ENCODE measurements around the gene S100A13.
"Not testable (repeated sequence)": the region's sequence is repeated elsewhere in the genome, so short reads cannot be mapped to it uniquely, and the experiment has no call there.

S100A13 gene

GRCh38 chr1:153626904-153627714 lies at the start of gene S100A13:
S100A13 (minus strand) TSS chr1:153627505; CDS start chr1:153626472, 1,033 bp downstream.
- no peak for DNase-seq

GRCh38 chr1:153673511-153673910 lies 46.2 kb upstream of the S100A13 start:
- no peak for DNase-seq

GRCh38 chr1:153671628-153672353 lies 44.5 kb upstream of the S100A13 start:
- DNase-seq = peak; percentile 60 to 72

GRCh38 chr1:153670859-153671627 lies 43.7 kb upstream of the S100A13 start, which contains the start of gene ILF2:
ILF2 (minus strand) TSS chr1:153670993; CDS start chr1:153670922, 71 bp downstream.
- peak; percentile 96 to 97 for DNase-seq

GRCh38 chr1:153670257-153670858 lies 43.1 kb upstream of the S100A13 start:
- DNase-seq = peak in 1 of 2 donors; percentile 45

GRCh38 chr1:153669606-153670005 lies 42.3 kb upstream of the S100A13 start:
- DNase-seq = no peak

GRCh38 chr1:153668672-153669071 lies 41.4 kb upstream of the S100A13 start:
- DNase-seq = not testable (repeated sequence)

GRCh38 chr1:153667439-153667838 lies 40.1 kb upstream of the S100A13 start:
- DNase-seq = no peak

GRCh38 chr1:153663211-153663610 lies 35.9 kb upstream of the S100A13 start:
- DNase-seq = no peak

- no peak for DNase-seq
These were observed 35.0 kb upstream of the S100A13 start for GRCh38 chr1:153662269-153662668.

GRCh38 chr1:153661111-153661708 lies 33.9 kb upstream of the S100A13 start:
- no peak for DNase-seq

- no peak for DNase-seq
These were observed 32.4 kb upstream of the S100A13 start for GRCh38 chr1:153659656-153660055.

GRCh38 chr1:153659175-153659534 lies 31.9 kb upstream of the S100A13 start:
- DNase-seq = no peak

GRCh38 chr1:153658400-153659174 lies 31.3 kb upstream of the S100A13 start, which contains the start of gene SNAPIN:
SNAPIN (plus strand) TSS chr1:153658703; CDS start chr1:153658744, 41 bp downstream.
- peak; percentile 92 to 93 for DNase-seq

GRCh38 chr1:153655333-153655732 lies 28.0 kb upstream of the S100A13 start:
- DNase-seq = no peak

GRCh38 chr1:153652805-153653500 lies 25.6 kb upstream of the S100A13 start:
- DNase-seq = no peak

- DNase-seq = no peak
These were observed 24.5 kb upstream of the S100A13 start for GRCh38 chr1:153651771-153652170.

GRCh38 chr1:153649863-153650235 lies 22.5 kb upstream of the S100A13 start:
- DNase-seq = no peak

GRCh38 chr1:153649137-153649862 lies 22.0 kb upstream of the S100A13 start:
- DNase-seq = no peak

GRCh38 chr1:153648000-153648643 lies 20.8 kb upstream of the S100A13 start:
- no peak for DNase-seq

All from stimulated activated CD4-positive, alpha-beta T cell treated with anti-CD3 and anti-CD28 coated beads, Interleukin-2, amount 100 ng/mL, for 24 hours (primary cell).